Cardiac fibroblast (primary cell): Measurements from ENCODE around the gene ATRNL1.
"Not testable (repeated sequence)": the region's sequence is repeated elsewhere in the genome, so short reads cannot be mapped to it uniquely, and the experiment has no call there.

Experiments used
- DNase-seq, 2 donors: peaks; one replicate each; pipeline versions ENCODE4 v3.0.0 to v3.0.0-alpha.2; 2010; ENCODE audit warnings: low read depth in 2 of 2
- H3K4me3 ChIP-seq, 2 donors: replicated peaks in 1 of 2; 1 replicate in 1 of 2; 2 replicates in 1 of 2; pipeline ENCODE4 v1.5.1; 2011; ENCODE audit warnings: low read depth in 2 of 2, low read length in 2 of 2, mild to moderate bottlenecking in 2 of 2, moderate library complexity in 1 of 2
- CTCF ChIP-seq: IDR thresholded peaks from one replicate; pipeline ENCODE4 v1.5.1; 2011; ENCODE audit warnings: low read depth, mild to moderate bottlenecking, low read length, inconsistent platforms

The ATRNL1 gene

GRCh38 chr10:115390607-115391006 lies 297.4 kb downstream of the ATRNL1 start:
- no peak for DNase-seq
- no peak for TF ChIP-seq CTCF
- H3K4me3 ChIP-seq, result no peak overlapping the region

GRCh38 chr10:115398026-115398425 lies 304.9 kb downstream of the ATRNL1 start:
- DNase-seq, result no peak
- TF ChIP-seq CTCF, result no peak

GRCh38 chr10:115402699-115403098 lies 309.5 kb downstream of the ATRNL1 start:
- TF ChIP-seq CTCF, result no peak
- DNase-seq, result peak; percentile 42 to 73
- no peak overlapping the region for H3K4me3 ChIP-seq

More at GRCh38 chr10:115398026-115398425, 304.9 kb downstream of the ATRNL1 start:
- H3K4me3 ChIP-seq, result no peak overlapping the region

GRCh38 chr10:115405838-115406237 lies 312.7 kb downstream of the ATRNL1 start:
- not testable (repeated sequence) for DNase-seq, H3K4me3 ChIP-seq

GRCh38 chr10:115409347-115409746 lies 316.2 kb downstream of the ATRNL1 start:
- H3K4me3 ChIP-seq, result no peak overlapping the region
- no peak for TF ChIP-seq CTCF
- no peak for DNase-seq

GRCh38 chr10:115417585-115418265 lies 324.6 kb downstream of the ATRNL1 start:
- no peak overlapping the region for H3K4me3 ChIP-seq
- peak; percentile 38 to 58 for DNase-seq
- peak; percentile 36 for TF ChIP-seq CTCF

- DNase-seq, result no peak
- TF ChIP-seq CTCF, result no peak
Measured at GRCh38 chr10:115422624-115423023, 329.5 kb downstream of the ATRNL1 start.

More at GRCh38 chr10:115422624-115423023, 329.5 kb downstream of the ATRNL1 start:
- H3K4me3 ChIP-seq, result no peak overlapping the region
